Smooth muscle cell (in vitro differentiated cells): ENCODE data around the gene PKD1L1. TPM values are rescaled to one million over a fixed set of nuclear protein-coding genes. Genes with fewer than 3 reads are reported as not detected.

ENCODE experiments used
- DNase-seq: peaks from one replicate; lab custom pipeline; 2025; ENCODE audit not compliant: unreplicated experiment; lab: John Stamatoyannopoulos, UW
- H2AFZ ChIP-seq: fragments of 200-600 bp; sonication (generic); 2 replicates; pipeline ENCODE4 v1.6.0; 2016; ENCODE audit warnings: antibody characterized with exemption, low read depth, mild to moderate bottlenecking
- H3F3A ChIP-seq: fragments of 200-600 bp; sonication (generic); 2 replicates; pipeline ENCODE4 v1.6.0; 2017; ENCODE audit warnings: antibody characterized with exemption, low read depth
- H3K27ac ChIP-seq: fragments of 200-600 bp; sonication (generic); 2 replicates; pipeline ENCODE4 v1.5.1; 2016; ENCODE audit warnings: low read depth, mild to moderate bottlenecking
- H3K27me3 ChIP-seq: fragments of 200-600 bp; sonication (generic); 2 replicates; pipeline ENCODE4 v1.6.1; 2016; ENCODE audit warnings: low read depth, mild to moderate bottlenecking
- H3K36me3 ChIP-seq: fragments of 200-600 bp; sonication (generic); 2 replicates; pipeline ENCODE4 v1.5.1; 2016; ENCODE audit warnings: low read depth
- H3K4me1 ChIP-seq: fragments of 200-600 bp; sonication (generic); 2 replicates; pipeline ENCODE4 v1.5.1; 2016; ENCODE audit warnings: low read depth
- H3K4me2 ChIP-seq: fragments of 200-600 bp; sonication (generic); 2 replicates; pipeline ENCODE4 v1.6.0; 2016; ENCODE audit warnings: mild to moderate bottlenecking
- H3K4me3 ChIP-seq: fragments of 200-600 bp; sonication (generic); 2 replicates; pipeline ENCODE4 v1.5.1; 2016; ENCODE audit warnings: mild to moderate bottlenecking
- H3K79me2 ChIP-seq: fragments of 200-600 bp; sonication (generic); 2 replicates; pipeline ENCODE4 v1.6.0; 2016; ENCODE audit warnings: low read depth, mild to moderate bottlenecking
- H3K9ac ChIP-seq: fragments of 200-600 bp; sonication (generic); 2 replicates; pipeline ENCODE4 v1.6.0; 2016; ENCODE audit warnings: low read depth
- H3K9me3 ChIP-seq: fragments of 200-600 bp; sonication (generic); replicated peaks from 2 replicates; pipeline ENCODE4 v1.5.1; 2016; ENCODE audit warnings: low read depth
- H4K20me1 ChIP-seq: fragments of 200-600 bp; sonication (generic); 2 replicates; pipeline ENCODE4 v1.6.0; 2016; ENCODE audit warnings: low read depth
- WGBS: methylation state at CpG from one replicate; pipeline ENCODE4 v1.1.7; 2016; ENCODE audit warnings: low lambda C conversion rate; 5-methylcytosine and 5-hydroxymethylcytosine counted together
- polyA plus RNA-seq: library from polyadenylated mRNA; unstranded; fragments of >200 nt; fragmentation: Nextera tagmentation; extraction: Ambion mirVana; gene quantifications from 2 replicates; pipeline ENCODE4 v1.2.1, GENCODE V29; 2016
- total RNA-seq: library from RNA; depleted of rRNA; stranded (reverse); fragments of >200 nt; gene quantifications from 2 replicates; pipeline ENCODE4 v1.2.3, GENCODE V29; 2014
- TF ChIP-seq, protein P1 (sequence below): fragments of 200-600 bp; sonication (generic); IDR thresholded peaks from 2 replicates; pipeline ENCODE4 v1.5.1; 2017; ENCODE audit warnings: borderline replicate concordance, mild to moderate bottlenecking, antibody characterized with exemption; ENCODE audit not compliant: insufficient read depth, poor library complexity, severe bottlenecking

PKD1L1 gene
- total and polyA plus RNA-seq, 2 experiments from 2014 or later: 0.04 to 0.06 TPM

DNA sequence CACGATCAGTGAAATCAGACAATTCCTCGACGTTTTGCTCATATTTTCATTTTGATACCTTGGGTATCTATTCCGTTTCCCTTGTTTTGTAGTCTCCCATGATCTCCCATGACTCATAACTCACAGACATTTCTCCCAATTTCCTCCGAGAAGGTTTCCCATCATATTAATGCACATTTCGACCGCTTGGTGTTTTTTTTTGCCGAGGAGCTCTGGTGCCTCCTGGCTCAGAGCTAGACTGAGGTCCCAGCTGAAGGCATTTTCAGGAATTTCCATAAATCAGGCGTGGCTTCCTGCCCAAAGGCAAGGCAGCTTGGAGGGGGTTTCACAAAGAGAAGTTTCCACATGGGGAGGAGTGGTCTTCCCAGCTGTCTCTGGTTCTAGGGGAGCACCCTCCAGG lies 218.1 kb downstream of the PKD1L1 start:
- no peak overlapping the region for H3K4me3 ChIP-seq
- no peak for DNase-seq
- H3K79me2 ChIP-seq: no peaks in the 10 kb centered on the region
- no peak overlapping the region for H3K4me2 ChIP-seq
- H3K27ac ChIP-seq: no peak overlapping the region
- H3F3A ChIP-seq: no peaks in the 10 kb centered on the region
- H3K36me3 ChIP-seq: no peaks in the 10 kb centered on the region
- H3K9ac ChIP-seq: no peak overlapping the region
- no peak overlapping the region for H2AFZ ChIP-seq
- TF ChIP-seq, protein P1, sequence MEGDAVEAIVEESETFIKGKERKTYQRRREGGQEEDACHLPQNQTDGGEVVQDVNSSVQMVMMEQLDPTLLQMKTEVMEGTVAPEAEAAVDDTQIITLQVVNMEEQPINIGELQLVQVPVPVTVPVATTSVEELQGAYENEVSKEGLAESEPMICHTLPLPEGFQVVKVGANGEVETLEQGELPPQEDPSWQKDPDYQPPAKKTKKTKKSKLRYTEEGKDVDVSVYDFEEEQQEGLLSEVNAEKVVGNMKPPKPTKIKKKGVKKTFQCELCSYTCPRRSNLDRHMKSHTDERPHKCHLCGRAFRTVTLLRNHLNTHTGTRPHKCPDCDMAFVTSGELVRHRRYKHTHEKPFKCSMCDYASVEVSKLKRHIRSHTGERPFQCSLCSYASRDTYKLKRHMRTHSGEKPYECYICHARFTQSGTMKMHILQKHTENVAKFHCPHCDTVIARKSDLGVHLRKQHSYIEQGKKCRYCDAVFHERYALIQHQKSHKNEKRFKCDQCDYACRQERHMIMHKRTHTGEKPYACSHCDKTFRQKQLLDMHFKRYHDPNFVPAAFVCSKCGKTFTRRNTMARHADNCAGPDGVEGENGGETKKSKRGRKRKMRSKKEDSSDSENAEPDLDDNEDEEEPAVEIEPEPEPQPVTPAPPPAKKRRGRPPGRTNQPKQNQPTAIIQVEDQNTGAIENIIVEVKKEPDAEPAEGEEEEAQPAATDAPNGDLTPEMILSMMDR: no peak
- peaks cover 3% of the 10 kb centered on the region for H3K4me1 ChIP-seq
- H4K20me1 ChIP-seq: no peaks in the 10 kb centered on the region
- no peaks in the 10 kb centered on the region for H3K27me3 ChIP-seq
- no peaks in the 10 kb centered on the region for H3K9me3 ChIP-seq
- WGBS: 89% methylated on average over 9 of the region's 9 CpGs

DNA sequence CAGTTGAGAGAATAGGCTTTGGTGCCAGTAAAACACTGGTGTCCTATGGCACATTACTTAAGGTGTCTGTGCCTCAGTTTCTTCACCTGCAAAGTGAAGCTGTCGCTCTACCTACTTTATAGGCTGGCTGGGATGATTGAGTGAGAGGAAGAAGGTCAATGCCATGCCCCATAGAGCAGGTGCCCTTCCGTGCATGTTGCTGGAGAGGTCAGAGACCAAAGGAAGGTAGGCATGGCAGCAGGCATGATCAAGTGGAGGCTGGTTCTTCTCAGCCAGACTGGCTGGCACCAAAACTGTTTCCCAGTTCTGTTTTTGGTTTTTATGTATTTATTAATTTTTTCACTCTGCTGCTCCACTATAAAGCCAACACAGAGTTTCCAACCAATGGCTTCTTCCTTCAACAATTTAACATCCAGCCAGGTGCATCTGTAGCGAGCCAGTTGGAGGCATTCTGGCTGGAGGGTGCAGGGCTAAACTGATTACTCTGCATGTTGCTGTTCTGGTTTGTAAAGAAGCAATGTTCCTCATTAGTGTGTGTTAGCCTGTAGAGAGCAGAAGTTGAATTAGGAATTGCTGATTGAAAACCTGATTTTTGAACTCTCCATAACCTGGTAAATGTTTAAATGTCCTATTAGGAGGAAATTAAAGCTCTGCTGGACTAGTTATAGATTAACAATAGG lies 222.1 kb downstream of the PKD1L1 start:
- DNase-seq: no peak
- Histone ChIP-seq H3K79me2 (no peaks in the 10 kb centered on the region), H3K36me3 (no peaks in the 10 kb centered on the region), H2AFZ (no peak overlapping the region), H4K20me1 (no peaks in the 10 kb centered on the region), H3K9ac (no peak overlapping the region), H3K27me3 (no peaks in the 10 kb centered on the region), H3K4me3 (no peak overlapping the region), H3K9me3 (no peaks in the 10 kb centered on the region), H3K27ac (no peak overlapping the region), H3K4me2 (no peak overlapping the region), H3F3A (no peaks in the 10 kb centered on the region), H3K4me1 (peaks cover 13% of the 10 kb centered on the region)
- TF ChIP-seq, protein P1: no peak
- WGBS: 96% methylated on average over 3 of the region's 3 CpGs

DNA sequence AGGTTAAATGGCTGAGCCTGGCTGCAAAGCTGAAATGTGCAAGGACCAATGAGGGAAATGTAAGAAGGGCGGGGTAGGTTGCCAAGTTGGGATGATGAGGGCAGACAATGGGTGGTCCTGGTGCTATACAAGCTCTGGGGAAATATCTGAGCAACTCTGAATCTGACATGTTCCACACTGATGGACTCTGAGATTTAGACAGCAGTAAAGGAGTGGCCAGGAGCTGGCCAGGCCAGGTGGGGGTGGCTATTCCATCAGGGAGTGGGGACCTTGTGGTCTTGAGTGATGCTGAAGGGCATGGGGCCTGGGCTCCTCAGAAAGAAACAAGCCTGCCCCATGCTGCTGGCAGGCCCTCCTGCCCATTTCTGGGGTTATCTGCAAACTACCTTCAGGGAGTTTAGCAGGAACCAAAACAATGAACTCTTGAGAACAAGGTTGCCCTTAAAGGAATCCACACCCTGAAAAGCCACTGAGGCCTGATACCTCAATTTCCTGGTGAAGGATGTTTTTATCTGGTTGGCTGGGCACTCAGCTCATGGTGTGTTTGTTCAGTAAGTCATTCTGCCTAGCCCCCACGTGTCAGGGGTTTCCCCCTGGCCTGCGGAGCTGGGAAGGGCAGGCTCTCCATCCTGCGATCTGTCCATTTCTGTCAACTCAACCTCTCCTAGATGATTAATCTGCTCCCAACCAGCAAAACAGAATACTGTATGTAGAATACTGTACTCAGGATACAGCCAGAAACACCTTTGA lies 223.1 kb downstream of the PKD1L1 start:
- Histone ChIP-seq H2AFZ (peak overlapping the region; percentile 23), H3K4me2 (peak overlapping the region; percentile 42), H3F3A (no peaks in the 10 kb centered on the region), H3K9ac (no peak overlapping the region), H3K9me3 (no peaks in the 10 kb centered on the region), H3K27ac (no peak overlapping the region), H3K27me3 (no peaks in the 10 kb centered on the region), H3K4me3 (no peak overlapping the region), H3K36me3 (no peaks in the 10 kb centered on the region), H3K79me2 (no peaks in the 10 kb centered on the region), H4K20me1 (no peaks in the 10 kb centered on the region), H3K4me1 (peaks cover 13% of the 10 kb centered on the region)
- 87% methylated on average over 4 of the region's 4 CpGs for WGBS
- TF ChIP-seq, protein P1: no peak
- no peak for DNase-seq

Other genes with a start within 250 kb of the PKD1L1 start
- 35.8 and 39.1 TPM in 2 replicates for gene HUS1, start 31.1 kb upstream of the PKD1L1 start, total RNA-seq
- gene HUS1, start 31.1 kb upstream of the PKD1L1 start, polyA plus RNA-seq: 13.2 and 17.4 TPM in 2 replicates
- not detected in 2 replicates for gene SUN3, start 80.6 kb upstream of the PKD1L1 start, total RNA-seq
- 0.40 TPM in 1 of 2 replicates, not detected in the other for gene SUN3, start 80.6 kb upstream of the PKD1L1 start, polyA plus RNA-seq
- gene C7orf57, start 87.1 kb upstream of the PKD1L1 start, total RNA-seq: not detected in 2 replicates
- not detected in 2 replicates for gene C7orf57, start 87.1 kb upstream of the PKD1L1 start, polyA plus RNA-seq
- 12.5 and 23.6 TPM in 2 replicates for gene UPP1, start 140.8 kb upstream of the PKD1L1 start, total RNA-seq
- gene UPP1, start 140.8 kb upstream of the PKD1L1 start, polyA plus RNA-seq: 43.8 and 56.2 TPM in 2 replicates
- gene ABCA13, start 223.0 kb upstream of the PKD1L1 start, total RNA-seq: not detected in 2 replicates
- gene ABCA13, start 223.0 kb upstream of the PKD1L1 start, polyA plus RNA-seq: not detected in 2 replicates